Left renal cortex interstitium (tissue), 4 donors: ENCODE data around the gene RNF146. TPM values are rescaled to one million over a fixed set of nuclear protein-coding genes. Genes with fewer than 3 reads are reported as not detected.
"Not testable (repeated sequence)": the region's sequence is repeated elsewhere in the genome, so short reads cannot be mapped to it uniquely, and the experiment has no call there.

Experiments
- DNase-seq, 4 donors: peaks; one replicate each; pipeline ENCODE4 v3.0.0-alpha.2; 2013; ENCODE audit warnings: low read depth in 4 of 4, low spot score in 2 of 4, missing footprints in 1 of 4
- polyA plus RNA-seq, 4 donors: library from polyadenylated mRNA; unstranded; fragments of 120-200 nt; gene quantifications; one replicate each; pipeline ENCODE4 v1.2.1, GENCODE V29; 2013; ENCODE audit not compliant: insufficient read length in 4 of 4

The RNF146 gene, protein sequence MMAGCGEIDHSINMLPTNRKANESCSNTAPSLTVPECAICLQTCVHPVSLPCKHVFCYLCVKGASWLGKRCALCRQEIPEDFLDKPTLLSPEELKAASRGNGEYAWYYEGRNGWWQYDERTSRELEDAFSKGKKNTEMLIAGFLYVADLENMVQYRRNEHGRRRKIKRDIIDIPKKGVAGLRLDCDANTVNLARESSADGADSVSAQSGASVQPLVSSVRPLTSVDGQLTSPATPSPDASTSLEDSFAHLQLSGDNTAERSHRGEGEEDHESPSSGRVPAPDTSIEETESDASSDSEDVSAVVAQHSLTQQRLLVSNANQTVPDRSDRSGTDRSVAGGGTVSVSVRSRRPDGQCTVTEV
- polyA plus RNA-seq: 10 to 100 TPM; 73.0 to 96.2 (median 80.9) TPM

DNA sequence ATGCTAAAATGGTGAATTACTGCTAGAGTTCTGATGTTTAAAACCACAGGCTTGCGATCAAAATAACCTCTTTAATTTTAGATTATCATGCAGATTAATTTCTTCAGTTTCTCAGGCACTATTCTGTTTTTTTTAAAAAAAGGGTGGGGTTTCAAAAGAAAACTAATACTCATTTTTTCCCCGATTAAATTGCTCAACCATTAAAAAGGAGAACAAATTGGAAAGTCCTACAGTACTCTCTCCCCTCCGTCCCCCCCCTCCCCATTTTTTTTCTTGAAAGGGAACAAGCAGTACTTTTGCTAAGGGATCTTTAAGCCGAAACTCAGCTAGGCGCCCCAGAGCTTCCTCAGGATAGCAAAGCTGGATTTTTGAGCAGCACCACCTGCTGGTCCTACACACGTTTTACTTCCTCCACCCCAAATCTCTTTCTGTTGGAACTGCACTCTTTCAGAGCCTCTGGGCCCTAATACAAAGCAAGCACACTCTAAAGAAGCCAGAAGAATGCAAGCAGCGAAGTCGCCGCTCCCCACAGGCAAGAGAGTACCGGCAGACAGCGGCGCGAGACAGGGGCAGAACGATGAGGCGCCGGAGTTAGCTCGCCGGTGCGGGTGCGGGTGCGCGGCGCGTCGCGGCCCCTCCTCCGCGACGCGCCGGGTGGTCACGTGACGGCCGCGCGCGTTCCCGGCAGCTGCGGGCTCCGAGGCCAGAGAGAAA is at the start of gene RNF146:
TSS of gene RNF146 (plus strand) at position 687 of the 714 bp plus-strand sequence. CDS start 13,475 bp downstream, outside the sequence.
- peak; percentile 77 to 93 (median 89) for DNase-seq

DNA sequence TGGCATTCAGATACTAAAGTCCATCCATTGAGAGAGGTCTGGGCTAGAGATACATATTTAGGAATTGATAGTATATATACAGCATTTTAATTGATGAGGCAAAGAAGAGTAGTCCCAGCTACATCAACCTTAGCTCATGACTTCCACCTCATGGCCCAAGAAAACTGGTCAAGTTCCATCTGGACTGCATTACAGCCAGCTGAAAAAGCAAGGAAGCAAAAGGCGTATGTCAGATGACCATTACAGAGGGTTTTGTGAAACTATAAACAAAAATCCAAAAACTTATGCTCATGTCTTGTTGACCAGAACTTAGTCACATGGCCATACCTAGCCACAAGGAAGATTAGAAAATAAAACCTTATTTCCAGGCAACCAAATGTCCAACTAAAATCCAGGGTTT is 46.8 kb upstream of the RNF146 start:
- DNase-seq: no peak

DNA sequence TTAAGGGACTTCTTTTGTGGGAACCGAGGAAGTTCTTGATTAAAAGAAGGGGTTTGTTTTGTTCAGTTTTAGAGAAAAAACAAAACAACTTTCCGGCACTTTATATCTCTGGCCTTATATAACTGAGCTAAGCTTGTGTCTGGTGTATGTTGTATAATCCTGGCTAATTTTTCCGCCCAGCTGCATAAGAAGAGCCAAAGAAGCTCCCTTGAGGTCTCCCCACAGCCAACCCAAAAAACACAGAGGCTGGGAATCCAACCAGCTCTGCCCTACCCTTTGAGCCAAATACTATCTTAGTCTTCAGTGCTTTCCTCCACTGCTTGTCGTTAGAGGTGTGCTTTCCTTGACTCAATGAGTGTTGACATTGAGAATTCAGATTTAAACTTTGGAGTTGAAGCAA is 45.5 kb upstream of the RNF146 start:
- DNase-seq: no peak

DNA sequence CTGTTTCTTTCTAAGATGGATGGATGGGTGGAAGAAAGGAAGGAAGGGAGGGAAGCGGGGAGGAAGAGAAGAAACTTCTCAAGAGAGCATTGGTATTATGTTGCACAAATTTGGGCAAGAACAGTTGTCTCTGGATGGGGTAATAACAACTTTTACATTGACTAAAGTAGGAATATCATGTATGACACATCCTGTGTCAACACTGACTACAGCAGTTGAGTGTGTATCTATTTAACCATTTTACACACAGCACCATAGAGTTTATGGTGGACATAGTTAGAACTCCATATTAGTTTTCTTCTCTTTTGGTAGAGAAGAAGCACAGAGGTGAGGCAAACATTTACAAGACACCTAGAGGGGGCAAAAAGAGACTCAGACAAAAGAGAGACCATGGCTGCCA is 44.2 kb upstream of the RNF146 start:
- no peak for DNase-seq

DNA sequence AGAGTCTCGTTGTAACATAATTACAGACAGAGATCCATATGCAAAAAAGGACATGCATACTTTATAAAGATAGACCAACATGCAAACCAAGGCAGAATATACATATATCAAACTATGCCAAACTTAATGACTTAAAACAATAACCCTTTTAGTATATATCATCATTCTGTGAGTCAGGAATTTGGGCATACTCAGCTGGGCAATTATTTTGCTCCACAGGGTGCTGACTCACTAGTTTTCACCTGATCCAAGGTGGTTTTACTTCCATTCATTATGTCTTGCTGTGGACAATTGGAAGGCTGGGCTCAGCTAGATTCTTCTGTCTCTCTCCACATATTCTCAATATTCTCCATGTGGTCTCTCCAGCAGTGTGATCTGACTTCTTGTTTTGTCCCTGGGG is 41.2 kb upstream of the RNF146 start:
- DNase-seq: no peak

DNA sequence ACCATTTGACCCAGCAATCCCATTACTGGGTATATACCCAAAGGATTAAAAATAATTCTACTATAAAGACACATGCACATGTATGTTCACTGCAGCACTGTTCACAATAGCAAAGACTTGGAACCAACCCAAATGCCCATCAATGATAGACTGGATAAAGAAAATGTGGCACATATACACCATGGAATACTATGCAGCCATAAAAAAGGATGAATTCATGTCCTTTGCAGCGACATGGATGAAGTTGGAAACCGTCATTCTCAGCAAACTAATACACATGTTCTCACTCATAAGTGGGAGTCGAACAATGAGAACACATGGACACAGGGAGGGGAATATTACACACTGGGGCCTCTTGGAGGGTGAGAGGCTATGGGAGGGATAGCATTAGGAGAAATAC is 32.8 kb upstream of the RNF146 start:
- not testable (repeated sequence) for DNase-seq

DNA sequence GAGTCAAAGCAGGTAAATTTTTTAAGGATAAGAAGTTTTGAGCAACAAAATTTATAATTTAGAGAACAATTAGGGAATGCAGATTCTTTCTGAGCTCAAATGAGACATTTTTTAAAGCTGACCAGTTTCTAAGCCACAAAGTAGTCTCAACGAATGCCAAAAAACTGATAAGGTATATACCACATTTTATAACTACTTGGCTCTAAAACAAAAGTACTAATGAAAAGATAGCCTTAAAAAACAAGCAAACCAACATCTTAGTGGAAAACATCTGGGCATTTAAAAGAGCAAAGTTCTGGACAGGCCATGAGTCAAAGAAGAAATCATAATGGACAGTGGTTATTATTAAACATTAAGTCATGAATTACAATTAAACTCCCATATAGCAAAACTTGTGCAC is 23.2 kb upstream of the RNF146 start:
- no peak for DNase-seq

DNA sequence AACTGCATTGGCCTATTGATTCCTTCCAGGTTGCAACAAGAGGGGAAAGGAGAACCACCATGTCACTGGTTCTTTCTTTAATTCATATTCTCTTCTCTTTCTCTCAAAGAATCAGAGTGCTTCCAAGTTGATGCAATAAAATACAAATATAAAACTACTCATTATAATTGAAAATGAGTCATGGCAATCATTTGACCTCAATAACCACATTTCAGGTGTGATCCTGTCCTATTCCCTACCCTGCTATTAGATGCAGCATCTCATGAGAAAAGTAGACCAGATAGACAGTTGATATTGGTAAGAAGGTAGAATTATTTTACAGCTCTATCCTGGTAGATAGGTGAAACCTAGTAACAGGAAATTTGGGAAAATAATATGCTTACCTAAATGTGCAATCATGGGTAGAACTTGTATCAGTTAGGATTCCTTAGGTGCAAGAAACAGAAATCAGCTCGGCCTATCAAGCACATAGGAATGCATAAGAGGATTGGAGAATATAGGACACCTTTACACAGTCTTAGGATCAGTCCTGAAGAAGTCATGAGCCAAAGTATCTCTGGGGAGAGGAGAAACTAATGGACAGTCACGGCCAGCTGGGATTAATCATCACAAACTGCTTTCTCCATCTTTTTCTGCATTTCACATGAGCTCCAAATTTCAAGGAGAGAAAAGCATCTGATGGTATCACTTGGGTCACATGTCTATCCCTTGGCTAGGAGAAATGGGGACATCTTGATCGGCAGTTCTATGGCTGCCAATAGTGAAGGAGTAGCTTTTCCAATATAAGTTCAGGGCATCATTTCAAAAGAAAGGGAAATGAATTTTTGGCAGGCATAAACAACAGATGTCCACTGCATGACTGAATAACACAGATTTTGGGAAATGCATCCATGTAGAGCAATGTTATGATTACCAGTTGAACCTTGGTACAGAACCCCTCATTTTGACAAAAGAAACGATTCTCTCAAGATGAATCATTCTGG is 19.3 kb upstream of the RNF146 start:
- DNase-seq: no peak

DNA sequence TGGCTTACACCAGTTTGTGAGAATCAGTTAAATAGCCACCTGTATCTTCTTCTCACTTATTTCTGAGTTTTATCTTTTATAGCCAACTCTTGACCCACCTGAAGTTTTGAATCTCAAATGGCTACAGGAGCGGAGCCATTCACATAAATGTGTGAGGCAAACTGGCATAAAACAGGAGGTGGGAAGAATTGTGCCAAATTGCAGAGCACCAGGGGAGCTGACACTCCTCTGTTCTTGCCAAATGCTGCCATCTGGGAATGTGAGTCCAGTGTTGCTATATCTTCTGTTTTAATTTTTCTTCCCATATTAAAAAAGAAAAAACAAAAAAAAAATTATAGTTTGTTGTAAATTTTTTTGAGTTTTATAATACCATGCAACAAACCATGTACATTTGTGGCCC is 17.0 kb upstream of the RNF146 start:
- DNase-seq: no peak

DNA sequence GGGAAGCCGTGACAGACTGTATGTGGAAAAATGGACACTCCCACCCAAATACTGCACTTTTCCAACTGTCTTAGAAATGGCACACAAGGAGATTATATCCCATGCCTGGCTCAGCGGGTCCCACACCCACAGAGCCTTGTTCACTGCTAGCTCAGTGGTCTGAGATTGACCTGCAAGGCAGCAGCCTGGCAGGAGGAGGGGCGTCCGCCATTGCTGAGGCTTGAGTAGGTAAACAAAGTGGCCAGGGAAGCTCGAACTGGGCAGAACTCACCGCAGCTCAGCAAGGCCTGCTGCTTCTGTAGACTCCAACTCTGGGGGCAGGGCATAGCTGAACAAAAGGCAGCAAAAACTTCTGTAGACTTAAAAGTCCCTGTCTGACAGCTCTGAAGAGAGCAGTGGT is 11.4 kb upstream of the RNF146 start:
- no peak for DNase-seq

DNA sequence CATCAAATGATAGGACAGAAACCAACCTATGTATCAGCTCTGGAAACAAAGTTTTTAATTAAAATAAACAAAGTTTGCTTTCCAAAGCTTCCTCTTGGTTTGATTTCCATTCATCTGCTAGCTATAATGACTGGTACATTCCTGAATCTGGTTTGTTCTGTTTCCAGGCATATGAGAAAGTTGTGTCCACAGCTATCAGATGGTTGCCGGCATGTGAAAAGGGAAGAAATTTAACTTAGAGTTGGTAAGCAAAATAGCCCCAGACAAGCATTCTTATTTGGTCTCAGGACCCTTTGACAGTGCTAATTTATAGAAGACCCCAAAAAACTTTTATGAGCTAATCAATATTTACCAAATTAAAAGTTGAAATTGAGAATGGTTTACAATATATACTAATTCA is 3.8 kb upstream of the RNF146 start:
- DNase-seq: no peak

DNA sequence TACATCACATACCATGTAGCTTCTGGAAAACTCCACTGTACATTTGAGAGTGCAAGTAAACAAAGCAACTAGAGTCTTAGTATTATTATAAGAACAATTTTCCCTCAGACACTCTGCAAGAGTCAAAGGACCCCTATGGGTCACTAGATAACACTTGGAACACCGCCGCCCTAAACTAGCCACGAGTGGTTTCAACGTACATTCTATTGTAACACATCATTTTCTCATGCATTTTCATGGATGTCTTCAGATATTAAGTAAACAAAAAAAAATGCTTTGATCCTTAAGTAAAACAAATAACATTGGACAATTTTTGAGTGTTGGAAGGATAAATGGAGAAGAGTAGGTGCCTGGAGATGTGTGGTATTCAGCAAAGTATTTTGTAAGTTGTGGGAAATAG is 3.2 kb upstream of the RNF146 start:
- no peak for DNase-seq

DNA sequence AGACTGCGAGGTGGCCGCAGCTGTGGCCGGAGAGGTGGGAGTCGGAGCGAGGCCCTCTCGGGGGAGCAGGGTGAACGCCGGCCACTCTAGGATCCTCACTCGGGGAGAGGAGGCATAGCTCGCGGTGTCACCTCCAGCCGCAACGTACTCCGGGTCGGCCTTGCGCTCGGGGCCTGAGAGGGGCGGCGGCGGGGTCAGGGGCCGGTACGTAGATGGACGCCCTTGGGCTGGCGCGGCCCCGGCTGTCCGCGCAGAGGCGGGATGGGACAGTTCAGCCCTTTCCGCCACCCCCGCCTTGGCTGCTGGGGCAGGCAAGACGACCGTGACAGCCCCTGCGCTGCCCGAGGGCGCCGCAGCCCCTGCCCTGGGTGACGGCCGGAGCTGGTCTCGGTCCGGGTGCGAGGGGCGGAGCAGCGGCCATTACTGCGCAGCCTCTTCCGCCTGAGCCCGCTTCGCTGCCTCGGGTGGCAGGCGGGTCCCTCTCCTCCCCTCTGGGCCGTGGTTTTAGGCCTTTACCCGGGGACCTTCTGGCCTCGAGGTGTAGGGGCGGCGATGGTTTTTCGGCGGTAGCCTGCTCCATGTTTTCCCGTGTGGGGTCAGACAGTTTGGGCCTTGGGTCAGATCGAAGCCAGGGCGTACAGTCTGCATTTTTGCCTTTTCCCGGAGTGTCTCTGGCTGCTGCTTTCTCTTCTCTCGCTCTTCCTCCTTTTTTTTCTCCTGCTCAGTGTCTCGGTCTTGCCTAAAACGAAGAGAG is 405 bp downstream of the RNF146 start:
- peak; percentile 52 to 74 (median 64) for DNase-seq

DNA sequence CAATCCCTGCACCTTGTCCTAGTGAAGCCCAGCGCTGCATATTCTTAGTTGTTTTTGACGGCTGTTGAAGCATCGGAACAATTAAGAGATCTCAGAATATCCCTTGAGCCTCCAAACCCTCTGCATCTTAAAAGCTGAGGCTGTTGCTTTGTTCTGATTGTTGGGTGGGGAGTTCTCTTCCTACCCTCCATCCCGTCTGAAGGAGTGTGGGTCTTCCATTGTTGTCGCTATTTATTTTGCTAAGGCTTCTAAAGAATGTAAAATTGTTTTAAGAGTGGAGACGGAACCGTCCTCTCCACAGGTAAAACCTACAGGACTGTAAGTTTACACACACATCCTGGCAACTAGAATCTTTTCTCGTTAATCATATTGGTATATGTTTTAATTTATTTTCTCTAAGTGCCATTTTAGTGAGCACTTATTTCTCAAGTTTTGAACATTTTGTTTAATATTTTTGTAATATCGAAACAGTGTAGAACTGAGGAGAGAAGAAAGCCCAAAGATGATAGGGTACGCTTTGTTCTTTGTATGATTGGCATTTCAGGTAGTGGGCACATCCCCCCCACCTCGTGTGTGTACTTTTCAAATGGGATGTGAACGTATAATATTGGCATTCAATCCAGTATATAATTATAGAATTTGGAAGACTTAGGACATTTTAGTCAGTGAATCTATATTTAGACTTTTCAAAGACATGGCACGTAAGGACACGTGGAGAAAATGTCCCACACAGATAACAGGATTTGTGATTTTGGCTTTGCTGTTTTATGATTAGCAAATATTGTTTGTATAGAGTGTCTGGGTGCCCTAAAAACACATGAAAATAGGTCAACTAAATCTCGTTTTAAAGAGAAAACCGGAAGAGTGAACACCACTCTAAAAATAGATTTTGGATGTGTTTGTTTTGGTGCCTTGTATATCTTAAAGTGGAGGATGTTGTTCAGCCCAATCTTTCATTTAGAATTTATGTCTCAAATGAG is 1.3 kb downstream of the RNF146 start:
- peak; percentile 15 to 81 (median 38) for DNase-seq

DNA sequence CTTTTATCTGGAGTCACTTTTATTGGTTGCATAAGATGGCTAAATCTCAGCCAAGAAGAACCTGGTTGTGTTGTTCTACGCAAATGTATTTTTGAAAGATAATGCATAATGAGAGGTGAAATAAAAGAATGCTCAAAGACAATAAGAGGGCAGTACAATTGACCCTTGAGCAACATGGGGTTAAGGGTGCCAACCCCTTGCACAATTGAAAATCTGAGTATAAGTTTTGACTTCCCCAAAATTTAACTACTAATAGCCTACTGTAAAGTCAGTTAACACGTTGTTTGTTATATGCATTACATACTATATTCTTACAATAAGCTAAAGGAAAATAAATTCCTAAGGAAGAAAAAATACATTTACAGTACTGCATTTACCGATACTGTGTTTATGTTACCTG is 5.9 kb downstream of the RNF146 start:
- DNase-seq: no peak

DNA sequence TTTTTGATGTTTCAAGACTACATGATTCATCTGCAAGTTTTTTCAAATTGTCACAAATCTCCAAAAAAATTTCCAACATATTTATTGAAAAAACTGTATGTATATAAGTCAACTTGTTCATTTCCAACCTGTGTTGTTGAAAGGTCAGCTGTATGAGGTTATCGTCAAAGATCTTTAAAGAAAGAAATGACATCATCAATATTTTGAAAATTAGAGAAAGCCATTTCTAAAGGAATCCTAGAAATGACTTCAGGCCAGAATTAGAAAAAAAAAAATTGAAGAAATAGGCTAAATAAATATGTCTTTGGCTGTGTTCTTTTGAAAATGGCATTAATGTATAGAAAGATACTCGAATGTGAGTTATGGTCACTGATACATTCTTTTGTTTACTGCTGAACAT is 6.8 kb downstream of the RNF146 start:
- DNase-seq: no peak

DNA sequence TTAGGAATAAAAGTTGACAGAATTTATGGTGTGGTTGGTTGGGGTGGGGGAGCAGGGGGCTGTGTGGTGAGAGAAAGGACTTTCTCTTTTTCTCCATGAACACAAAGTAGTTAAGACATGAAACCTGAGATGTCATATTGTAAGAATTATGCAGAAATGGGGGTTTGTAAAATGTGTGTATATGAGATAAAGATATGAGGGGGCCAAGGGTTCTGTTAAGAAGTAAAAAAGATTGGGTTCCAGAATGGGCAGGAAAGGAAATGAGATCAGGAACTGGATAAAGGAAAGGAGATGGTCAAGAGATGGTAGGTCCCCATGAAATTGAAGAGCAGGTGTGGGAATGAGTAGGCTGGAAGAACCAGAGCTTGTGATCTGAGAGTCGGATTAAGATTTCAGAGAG is 9.7 kb downstream of the RNF146 start:
- DNase-seq: no peak

DNA sequence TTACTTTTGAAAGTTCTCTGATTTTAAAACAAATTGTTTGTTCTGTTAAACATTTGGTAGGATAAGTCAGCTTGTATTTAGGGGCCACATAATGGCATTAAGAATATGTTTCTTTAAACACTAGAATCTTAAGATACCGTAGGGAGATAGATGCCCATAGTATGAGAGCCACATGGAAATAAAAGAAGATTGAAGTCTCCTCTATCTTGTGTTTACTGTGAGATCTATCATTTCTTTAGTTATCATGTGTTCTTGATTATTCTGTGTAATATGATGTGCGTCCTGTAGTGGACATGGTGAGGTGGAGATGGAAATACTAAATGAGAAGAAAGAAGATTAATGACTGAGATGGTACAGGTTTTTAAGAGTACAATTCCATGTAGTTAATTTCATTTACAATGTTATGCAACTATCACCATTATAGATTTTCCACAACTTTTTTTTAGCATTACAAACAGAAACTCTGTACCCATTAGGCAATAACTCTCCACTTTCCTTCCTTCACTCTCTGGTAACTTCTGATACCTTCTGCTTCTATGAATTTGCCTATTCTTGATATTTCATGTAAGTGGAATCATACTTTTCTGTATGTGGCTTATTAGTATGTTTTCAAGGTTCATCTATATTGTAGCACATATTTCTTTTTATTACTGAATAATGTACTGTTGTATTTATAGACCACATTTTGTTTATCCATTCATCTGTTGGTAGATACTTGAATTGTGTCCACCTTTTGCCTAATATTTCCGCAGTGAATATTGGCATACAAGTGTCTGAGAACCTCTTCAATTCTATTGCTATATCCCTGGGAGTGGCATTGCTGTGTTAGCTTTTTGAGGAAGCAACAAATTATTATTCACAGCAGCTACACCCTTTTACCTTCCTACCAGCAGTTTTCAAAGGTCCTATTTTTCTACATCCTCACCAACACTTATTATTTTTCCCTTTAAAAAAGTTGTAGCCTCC is 11.5 kb downstream of the RNF146 start:
- no peak for DNase-seq
